ENCODE results near the gene SLC4A8.

GRCh38 chr12:51409846-51410245, 14.8 kb upstream of the SLC4A8 start:
- no peak for TF ChIP-seq MAX (IDR thresholded peaks at IDR 0.05)
- TF ChIP-seq POLR2A (IDR thresholded peaks at IDR 0.05; ENCODE audit: low read length), result no peak
- TF ChIP-seq CTCF (IDR thresholded peaks at IDR 0.05), result no peak
- no peak for TF ChIP-seq ZNF302 (CRISPR knock-in tag; IDR thresholded peaks at IDR 0.05)
- TF ChIP-seq ZFP36 (IDR thresholded peaks at IDR 0.05; ENCODE audit: borderline replicate concordance, partially characterized antibody), result no peak
- no peak for TF ChIP-seq SMC3 (IDR thresholded peaks at IDR 0.05)
- TF ChIP-seq RFX5 (IDR thresholded peaks at IDR 0.05), result no peak
- no peak for TF ChIP-seq MAFK (IDR thresholded peaks at IDR 0.05; ENCODE audit: partially characterized antibody)
- no peak for TF ChIP-seq ESRRA (IDR thresholded peaks at IDR 0.05; ENCODE audit: borderline replicate concordance, low read length)
- no peak for TF ChIP-seq CEBPB (IDR thresholded peaks at IDR 0.05)
- TF ChIP-seq MYC (IDR thresholded peaks at IDR 0.05; ENCODE audit: borderline replicate concordance, low read length), result no peak
- TF ChIP-seq JUNB (IDR thresholded peaks at IDR 0.05), result no peak
- no peak for TF ChIP-seq RNF2 (IDR thresholded peaks at IDR 0.05; ENCODE audit: borderline replicate concordance, low read depth)
- TF ChIP-seq POLR2AphosphoS2 (conservative IDR thresholded peaks at IDR 0.05; ENCODE audit: low read length), result no peak
